Measurements from ENCODE around the gene WWOX.

GRCh38 chr16:78326731-78327130 lies 227.3 kb downstream of the WWOX start:
- TF ChIP-seq, protein P1, sequence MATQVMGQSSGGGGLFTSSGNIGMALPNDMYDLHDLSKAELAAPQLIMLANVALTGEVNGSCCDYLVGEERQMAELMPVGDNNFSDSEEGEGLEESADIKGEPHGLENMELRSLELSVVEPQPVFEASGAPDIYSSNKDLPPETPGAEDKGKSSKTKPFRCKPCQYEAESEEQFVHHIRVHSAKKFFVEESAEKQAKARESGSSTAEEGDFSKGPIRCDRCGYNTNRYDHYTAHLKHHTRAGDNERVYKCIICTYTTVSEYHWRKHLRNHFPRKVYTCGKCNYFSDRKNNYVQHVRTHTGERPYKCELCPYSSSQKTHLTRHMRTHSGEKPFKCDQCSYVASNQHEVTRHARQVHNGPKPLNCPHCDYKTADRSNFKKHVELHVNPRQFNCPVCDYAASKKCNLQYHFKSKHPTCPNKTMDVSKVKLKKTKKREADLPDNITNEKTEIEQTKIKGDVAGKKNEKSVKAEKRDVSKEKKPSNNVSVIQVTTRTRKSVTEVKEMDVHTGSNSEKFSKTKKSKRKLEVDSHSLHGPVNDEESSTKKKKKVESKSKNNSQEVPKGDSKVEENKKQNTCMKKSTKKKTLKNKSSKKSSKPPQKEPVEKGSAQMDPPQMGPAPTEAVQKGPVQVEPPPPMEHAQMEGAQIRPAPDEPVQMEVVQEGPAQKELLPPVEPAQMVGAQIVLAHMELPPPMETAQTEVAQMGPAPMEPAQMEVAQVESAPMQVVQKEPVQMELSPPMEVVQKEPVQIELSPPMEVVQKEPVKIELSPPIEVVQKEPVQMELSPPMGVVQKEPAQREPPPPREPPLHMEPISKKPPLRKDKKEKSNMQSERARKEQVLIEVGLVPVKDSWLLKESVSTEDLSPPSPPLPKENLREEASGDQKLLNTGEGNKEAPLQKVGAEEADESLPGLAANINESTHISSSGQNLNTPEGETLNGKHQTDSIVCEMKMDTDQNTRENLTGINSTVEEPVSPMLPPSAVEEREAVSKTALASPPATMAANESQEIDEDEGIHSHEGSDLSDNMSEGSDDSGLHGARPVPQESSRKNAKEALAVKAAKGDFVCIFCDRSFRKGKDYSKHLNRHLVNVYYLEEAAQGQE (IDR thresholded peaks at IDR 0.05; ENCODE audit: borderline replicate concordance in 1 of 2, low read depth in 1 of 2, low read length in 2 of 2), result no peak
- TF ChIP-seq UBTF (CRISPR knock-in tag; IDR thresholded peaks at IDR 0.05), result no peak
- TF ChIP-seq CTCF (CRISPR knock-in tag; IDR thresholded peaks at IDR 0.05), result no peak
- TF ChIP-seq RAD21 (CRISPR knock-in tag; IDR thresholded peaks at IDR 0.05), result no peak
- TF ChIP-seq ZZZ3 (CRISPR knock-in tag; IDR thresholded peaks at IDR 0.05; ENCODE audit: borderline replicate concordance), result no peak
- TF ChIP-seq EZH2 (conservative IDR thresholded peaks at IDR 0.05; ENCODE audit: low read depth, low read length), result no peak
- no peak for TF ChIP-seq NFE2 (CRISPR knock-in tag; IDR thresholded peaks at IDR 0.05)
- TF ChIP-seq ZFP41 (CRISPR knock-in tag; IDR thresholded peaks at IDR 0.05; ENCODE audit: borderline replicate concordance), result no peak
- no peak for TF ChIP-seq SP2 (CRISPR knock-in tag; IDR thresholded peaks at IDR 0.05)
- no peak for TF ChIP-seq PHB2 (IDR thresholded peaks at IDR 0.05; ENCODE audit: partially characterized antibody)
- no peak for TF ChIP-seq ZNF644 (CRISPR knock-in tag; IDR thresholded peaks at IDR 0.05; ENCODE audit: low read depth)
- TF ChIP-seq JUN (CRISPR knock-in tag; IDR thresholded peaks at IDR 0.05), result no peak
